HL-60 (cell line): Measurements from ENCODE around the gene ROR2.

Experiments
- CTCF ChIP-seq: IDR thresholded peaks from one replicate; pipeline ENCODE4 v1.5.1; 2011; ENCODE audit warnings: low read length, control low read depth, inconsistent platforms; ENCODE audit not compliant: insufficient read depth
- GABPA ChIP-seq: IDR thresholded peaks from 2 replicates; pipeline ENCODE4 v1.6.1; 2012; ENCODE audit warnings: low read depth
- POLR2AphosphoS5 ChIP-seq: IDR thresholded peaks from 2 replicates; pipeline ENCODE4 v1.6.1; 2012; ENCODE audit warnings: low read depth
- REST ChIP-seq: IDR thresholded peaks from 2 replicates; pipeline ENCODE4 v1.6.1; 2012; ENCODE audit warnings: low read depth; ENCODE audit not compliant: insufficient replicate concordance
- SPI1 ChIP-seq: IDR thresholded peaks from 2 replicates; pipeline ENCODE4 v1.6.1; 2012; ENCODE audit warnings: low read depth, mild to moderate bottlenecking, borderline replicate concordance

- TF ChIP-seq CTCF (no peak), REST (no peak), POLR2AphosphoS5 (no peak), GABPA (no peak), SPI1 (no peak)
Observed at GRCh38 chr9:91711755-91712601, 238.1 kb downstream of the ROR2 start.
